GM19455 (cell line): ENCODE data around the gene MRO.
"Not testable (repeated sequence)": the region's sequence is repeated elsewhere in the genome, so short reads cannot be mapped to it uniquely, and the experiment has no call there.

Experiments used
- ATAC-seq: cut with Tn5 transposase; IDR thresholded peaks from one replicate; pipeline ENCODE4 v1.9.1; 2021; ENCODE audit not compliant: unreplicated experiment

The MRO gene

GRCh38 chr18:50836521-50836957 lies 16.7 kb upstream of the MRO start:
- no peak for ATAC-seq

- ATAC-seq, result not testable (repeated sequence)
Observed at GRCh38 chr18:50833496-50833895, 13.7 kb upstream of the MRO start.

GRCh38 chr18:50832754-50833153 lies 12.9 kb upstream of the MRO start:
- ATAC-seq, result peak; percentile 75

GRCh38 chr18:50830544-50830943 lies 10.7 kb upstream of the MRO start:
- peak; percentile 60 for ATAC-seq

GRCh38 chr18:50829644-50830043 lies 9.8 kb upstream of the MRO start:
- no peak for ATAC-seq

- ATAC-seq, result no peak
Observed at GRCh38 chr18:50826027-50826426, 6.2 kb upstream of the MRO start.

GRCh38 chr18:50825621-50826020 lies 5.8 kb upstream of the MRO start:
- no peak for ATAC-seq

- no peak for ATAC-seq
Observed at GRCh38 chr18:50822756-50823155, 2.9 kb upstream of the MRO start.

- no peak for ATAC-seq
Observed at GRCh38 chr18:50820901-50821520, 1.2 kb upstream of the MRO start.

GRCh38 chr18:50819027-50819727 lies 639 bp downstream of the MRO start:
- ATAC-seq, result no peak

GRCh38 chr18:50816419-50817166 lies 3.2 kb downstream of the MRO start:
- ATAC-seq, result no peak

GRCh38 chr18:50814395-50814794 lies 5.4 kb downstream of the MRO start:
- no peak for ATAC-seq

- no peak for ATAC-seq
Observed at GRCh38 chr18:50813353-50813752, 6.5 kb downstream of the MRO start.

- no peak for ATAC-seq
Observed at GRCh38 chr18:50812834-50813233, 7.0 kb downstream of the MRO start.

GRCh38 chr18:50807176-50807575 lies 12.6 kb downstream of the MRO start:
- no peak for ATAC-seq

- ATAC-seq, result no peak
Observed at GRCh38 chr18:50806208-50806616, 13.6 kb downstream of the MRO start.

GRCh38 chr18:50805732-50806131 lies 14.1 kb downstream of the MRO start:
- ATAC-seq, result no peak

- ATAC-seq, result no peak
Observed at GRCh38 chr18:50803592-50803991, 16.2 kb downstream of the MRO start.

GRCh38 chr18:50802141-50802540 lies 17.7 kb downstream of the MRO start:
- ATAC-seq, result no peak

- ATAC-seq, result no peak
Observed at GRCh38 chr18:50797142-50797541, 22.7 kb downstream of the MRO start.

- ATAC-seq, result no peak
Observed at GRCh38 chr18:50796495-50796894, 23.3 kb downstream of the MRO start.
